Stimulated activated CD4-positive, alpha-beta T cell treated with anti-CD3 and anti-CD28 coated beads, TNF-alpha, amount 100 ng/mL, for 4 hours (primary cell): Measurements from ENCODE around the gene KCNN3.

Experiments used
- DNase-seq, 3 experiments: peaks; one replicate each; pipeline ENCODE4 v3.0.0-alpha.2; 2020; ENCODE audit warnings: low read depth in 3 of 3

Gene KCNN3

DNA sequence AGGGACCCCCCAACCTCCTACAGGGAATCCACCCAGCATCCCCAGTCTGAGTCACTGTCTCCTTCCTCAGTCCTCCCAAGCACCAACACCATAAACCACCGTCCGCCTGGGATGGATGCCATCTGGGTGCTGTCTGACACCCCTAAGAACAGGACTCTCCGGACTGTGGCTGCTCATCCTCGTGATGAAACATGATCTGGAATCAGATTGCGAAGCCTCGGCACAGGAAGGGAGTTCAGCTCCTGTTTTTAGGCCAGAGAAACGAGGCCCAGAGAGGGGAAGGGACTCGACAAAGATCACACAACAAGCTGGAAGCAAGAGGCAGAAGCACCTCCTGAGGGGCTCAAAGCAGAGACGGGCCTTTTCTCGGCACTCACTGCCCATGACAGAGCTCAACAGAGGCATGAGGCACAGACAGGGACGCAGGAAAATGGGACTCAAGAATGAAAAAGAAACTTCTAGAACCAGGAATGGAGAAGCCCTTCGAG, 8.4 kb downstream of the KCNN3 start:
- no peak for DNase-seq

DNA sequence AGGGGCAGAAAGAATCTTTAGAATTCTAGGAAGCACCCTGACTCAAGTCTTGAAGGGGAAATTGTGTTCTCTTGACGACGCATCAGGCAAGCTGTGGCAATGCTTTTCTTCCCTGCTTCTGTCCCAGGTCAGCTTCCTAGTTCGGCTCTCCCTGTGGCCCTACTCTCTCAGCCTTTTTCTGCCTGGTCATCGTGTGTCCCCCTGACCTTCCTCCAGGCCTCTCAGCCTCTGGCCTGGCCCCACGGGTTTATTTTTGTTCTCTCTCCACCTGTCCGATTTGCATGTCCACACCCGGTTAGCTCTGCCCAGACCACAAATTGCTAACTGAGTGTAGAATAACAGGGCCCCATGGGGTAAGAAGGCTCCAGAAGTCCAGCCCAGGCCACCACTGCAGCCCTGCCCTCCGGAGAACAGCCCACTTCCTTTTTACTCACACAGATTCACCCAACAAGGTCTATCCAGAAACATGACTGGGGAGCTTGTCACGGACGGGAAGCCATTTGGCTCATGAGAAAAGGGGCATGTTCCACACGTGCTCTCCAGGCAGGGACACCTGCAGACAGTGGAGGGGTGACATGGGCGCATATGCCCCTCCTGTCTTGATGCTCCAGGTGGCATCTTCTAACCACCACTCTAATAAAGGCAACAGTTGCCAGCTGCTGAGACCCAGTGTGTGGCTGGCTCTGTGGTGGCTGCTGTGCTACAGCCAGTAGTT, 9.8 kb downstream of the KCNN3 start:
- DNase-seq: no peak

DNA sequence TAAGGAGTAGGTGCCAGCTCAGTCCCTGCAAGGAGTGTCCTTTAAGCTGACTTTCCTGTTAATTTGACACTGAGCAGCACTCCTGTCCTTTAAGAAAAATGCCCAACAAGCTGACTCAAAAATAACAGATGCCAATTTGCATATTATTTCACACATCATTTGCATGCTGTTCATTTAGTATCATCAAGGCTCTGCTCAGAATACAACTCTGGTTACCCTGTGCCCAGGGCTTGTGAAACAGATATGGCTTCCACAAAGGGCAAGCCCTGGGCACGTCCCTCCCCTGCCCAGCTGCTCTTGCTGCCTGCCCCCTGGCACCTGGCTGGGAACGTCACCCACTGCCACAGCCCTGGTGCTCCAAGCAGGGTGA, 10.3 kb downstream of the KCNN3 start:
- no peak for DNase-seq

DNA sequence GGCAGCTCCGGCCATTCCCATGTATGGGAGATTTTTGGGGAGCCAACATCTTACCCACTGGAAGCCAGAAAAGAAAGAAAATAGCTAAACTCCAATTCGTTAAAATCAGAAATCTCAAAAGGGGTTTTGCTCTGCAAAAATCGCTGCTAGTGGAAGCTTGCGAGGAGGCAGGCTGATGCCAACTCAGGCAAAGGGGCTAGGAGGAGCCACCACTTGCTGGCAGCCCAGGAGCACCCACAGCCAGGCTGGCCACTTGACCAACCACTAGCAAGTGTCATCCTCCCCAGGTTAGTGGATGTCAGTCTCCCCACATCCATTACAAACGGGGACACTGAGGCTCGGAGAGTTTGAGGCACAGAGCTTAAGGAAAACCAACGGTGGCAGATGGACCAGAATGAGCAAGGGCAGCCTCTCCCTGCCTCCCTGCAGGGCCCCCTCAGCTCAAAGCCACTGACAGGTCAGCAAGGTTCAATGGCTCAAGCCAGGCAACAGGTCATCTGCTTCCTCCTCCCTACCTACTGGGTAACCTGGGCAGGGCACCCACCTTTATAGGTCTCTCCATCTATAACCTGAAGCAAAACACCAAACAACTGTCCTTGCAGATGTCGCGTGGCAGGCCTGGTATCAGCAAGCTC, 10.8 kb downstream of the KCNN3 start:
- DNase-seq: no peak

DNA sequence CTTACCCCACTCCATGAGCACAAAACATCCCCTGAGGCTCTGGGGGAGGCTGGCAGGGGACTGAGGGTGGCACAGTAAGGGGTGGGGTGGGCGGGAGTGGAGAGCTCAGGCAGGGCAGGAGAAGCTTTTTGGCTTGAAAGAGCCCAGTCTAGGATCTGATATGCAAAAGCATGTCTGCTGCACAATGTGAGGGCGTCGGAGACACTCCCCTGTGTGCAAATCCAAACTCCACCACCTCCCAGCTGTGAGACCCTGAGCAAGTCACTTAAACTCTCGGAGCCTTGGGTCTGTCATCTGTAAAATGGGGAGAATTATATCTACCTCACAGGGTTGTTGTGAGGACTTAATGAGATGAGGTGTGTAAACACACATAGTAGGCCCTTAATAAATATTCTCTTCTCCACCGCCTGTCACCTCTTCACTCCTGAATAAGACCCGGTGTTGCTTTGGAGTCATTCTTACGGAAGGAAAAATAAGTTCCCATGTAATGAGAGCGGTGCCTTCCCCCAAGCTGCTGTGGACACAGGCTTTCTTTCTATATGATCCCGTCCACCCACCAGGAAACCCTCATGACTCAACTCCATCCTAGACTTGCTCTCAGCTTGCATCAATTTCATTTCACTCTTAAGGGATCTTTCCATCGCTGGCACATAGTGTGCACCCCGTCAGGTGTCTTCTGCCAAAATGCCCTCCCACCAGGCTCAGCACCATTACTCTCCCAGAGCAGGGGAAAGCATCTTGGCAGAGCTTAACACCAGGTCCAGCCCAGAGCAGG, 12.5 kb downstream of the KCNN3 start:
- DNase-seq: no peak

DNA sequence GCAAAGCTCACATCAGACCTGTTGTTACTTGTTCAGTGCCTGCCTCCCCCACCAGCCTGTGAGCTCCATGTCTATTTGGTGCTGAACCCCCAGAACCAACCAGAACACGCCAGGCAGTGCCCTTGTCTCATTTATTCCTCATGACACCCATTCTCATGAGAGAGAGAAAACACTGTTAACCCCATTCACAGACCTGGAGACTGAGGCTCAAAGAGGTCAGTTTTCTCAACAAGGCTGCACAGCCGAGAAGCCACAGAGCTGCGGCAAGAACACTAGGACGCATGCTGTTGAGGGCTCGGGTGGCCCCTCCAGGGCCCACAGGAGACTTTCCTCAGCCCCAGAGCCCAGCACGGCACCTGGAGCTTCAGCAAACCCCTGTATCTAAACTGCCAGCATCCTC, 13.1 kb downstream of the KCNN3 start:
- no peak for DNase-seq

DNA sequence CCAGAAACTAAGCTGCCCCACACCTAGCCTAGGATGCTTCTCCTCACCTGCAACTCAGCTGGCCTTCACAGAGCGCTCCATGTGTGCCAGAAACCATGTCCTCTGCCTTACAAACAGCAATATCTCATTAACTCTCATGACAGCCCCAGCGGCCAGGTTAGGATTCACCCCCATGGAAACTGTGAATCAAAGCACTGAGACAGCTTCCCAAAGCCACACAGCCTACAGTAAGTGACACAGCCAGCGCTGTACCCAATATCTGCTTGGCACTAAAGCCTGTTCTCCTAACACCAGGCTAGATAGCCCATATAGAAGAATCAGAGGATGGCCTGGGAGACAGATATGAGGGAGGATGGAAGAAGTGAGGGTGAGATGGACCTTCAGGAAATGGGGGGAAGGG, 13.5 kb downstream of the KCNN3 start:
- no peak for DNase-seq

DNA sequence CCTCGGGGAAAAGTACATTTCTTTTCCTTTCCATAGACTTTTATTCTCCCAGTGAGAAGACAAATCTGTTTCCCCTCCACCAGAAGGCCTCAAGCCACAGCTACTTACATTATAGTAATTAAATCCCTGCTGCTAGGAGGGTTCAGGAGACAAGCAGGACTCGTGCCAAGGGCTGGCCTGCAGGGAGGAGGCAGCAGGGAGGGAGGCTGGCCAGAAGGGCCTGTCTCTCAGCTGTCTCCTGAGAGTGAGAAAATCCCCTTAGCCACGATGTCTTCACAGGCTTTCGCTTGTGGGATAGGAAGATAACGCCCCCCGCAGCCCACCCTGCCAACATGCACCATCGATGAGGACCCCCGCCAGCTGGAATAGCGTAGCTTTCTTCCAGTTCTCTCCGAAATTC, 14.0 kb downstream of the KCNN3 start:
- DNase-seq: no peak

DNA sequence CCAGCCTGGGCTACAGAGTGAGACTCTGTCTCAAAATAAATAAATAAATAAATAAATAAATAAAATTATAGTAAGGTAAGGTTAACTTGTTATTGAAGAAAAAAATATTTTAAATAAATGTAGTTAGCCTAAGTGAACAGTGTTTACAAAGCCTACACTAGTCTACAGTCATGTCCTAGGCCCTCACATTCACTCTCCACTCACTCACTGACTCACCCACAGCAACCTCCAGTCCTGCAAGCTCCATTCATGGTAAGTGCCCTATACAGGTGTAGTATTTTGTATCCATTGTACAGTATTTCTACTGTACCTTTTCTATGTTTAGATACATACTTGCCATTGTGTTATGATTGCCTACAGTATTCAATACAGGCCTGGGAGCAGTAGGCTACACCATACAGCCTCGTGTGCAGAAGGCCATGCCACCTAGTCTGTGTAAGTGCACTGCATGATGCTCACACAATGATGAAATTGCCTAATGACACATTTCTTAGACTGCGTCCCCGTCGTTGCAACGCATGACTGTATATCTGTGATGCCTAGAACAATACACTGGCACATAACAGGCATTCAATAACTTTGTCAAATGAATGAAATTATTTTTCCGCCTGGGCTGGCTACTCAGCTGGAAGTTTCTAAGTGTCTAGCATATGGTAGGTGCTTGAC, 14.8 kb downstream of the KCNN3 start:
- no peak for DNase-seq

DNA sequence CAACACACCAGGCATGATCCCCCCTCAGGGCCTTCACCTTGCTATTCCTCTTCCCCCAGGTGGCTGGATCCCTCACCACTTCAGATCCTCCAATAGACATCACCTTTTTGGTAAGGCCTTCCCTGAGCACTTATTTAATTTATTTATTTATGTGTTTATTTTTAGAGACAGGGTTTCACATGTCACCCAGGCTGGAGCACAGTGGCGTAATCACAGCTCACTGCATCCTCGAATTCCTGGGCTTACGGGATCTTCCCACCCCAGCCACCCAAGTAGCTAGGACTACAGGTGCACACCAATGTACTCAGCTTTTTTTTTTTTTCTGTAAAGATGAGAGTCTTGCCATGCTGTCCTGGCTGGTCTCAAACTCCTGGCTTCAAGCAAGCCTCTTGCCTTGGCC, 17.2 kb downstream of the KCNN3 start:
- no peak for DNase-seq

DNA sequence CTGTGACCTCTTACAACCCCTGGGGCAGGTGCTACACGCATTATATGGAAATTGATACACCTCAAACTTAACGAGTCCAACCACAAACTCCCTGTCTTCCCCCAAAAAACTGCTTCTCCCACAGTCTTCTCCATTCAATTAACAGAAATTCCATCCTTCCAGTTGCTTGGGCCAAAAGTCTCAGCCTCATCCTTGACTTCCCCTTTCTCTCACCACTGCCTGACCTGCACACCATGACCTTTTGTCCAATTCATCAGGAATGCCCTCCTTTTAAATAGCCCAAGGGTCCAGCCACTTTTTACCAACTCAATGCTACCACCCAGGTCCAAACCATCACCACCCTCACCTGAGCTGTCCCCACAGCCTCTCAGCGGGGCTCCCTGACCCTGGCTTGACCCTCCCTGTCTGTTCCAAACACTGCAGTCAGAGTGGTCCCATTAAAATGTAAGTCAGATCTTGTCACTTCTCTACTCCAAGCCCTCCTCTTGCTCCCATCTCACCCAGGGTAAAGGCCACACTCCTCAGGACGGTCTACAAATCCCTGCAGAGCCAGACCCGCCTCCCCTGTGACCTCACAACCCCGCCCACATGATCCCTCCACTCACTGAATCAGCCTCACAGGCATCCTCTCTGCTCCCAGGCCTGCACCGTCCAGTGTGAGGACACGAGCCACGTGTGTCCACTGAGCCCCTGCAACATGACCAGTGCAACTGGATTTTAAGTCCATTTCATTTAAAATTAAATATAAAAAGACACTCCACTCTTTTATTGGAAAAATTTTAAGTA, 18.5 kb downstream of the KCNN3 start:
- no peak for DNase-seq

DNA sequence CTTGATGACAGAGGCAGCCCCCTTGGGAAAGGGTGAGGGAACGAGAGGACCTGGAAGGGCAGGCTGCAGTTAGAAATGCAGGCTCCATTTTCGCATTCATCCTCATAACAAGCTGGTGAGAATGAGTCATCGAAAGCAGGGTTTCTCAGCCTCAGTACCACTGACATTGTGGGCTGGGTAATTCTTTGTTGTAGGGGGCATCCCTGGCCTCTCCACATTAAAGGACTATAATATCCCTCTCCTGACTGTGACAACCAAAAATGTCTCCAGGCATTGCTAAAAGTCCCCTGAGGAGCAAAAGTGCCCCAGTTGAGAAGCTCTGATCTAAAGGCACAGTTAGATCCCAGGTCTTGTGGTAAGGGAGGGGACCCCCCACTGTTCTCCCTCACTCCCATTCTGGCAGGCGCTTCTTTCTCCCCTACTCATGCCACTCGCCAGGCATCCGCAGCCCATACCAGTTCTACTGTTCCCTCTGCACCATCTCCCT, 20.4 kb downstream of the KCNN3 start:
- DNase-seq: no peak

DNA sequence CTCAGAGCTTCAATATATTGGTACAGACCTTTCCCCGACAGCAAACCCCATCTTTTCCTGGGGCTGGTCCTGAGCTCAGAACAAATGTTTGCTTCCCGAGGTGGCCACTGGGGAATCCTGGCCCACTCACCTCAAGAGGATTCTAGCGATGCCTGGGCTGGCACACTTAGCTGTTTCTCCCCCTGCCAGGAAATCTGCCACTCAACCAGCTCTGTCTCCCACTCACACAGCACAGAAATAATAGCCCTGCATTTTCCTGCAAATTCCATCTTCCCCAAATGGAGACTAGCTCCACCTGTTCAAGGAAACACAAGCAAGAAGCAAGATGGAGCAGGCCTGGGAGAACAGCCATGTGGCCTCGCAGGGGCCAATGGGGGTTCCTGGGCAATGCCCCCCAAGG, 21.1 kb downstream of the KCNN3 start:
- no peak for DNase-seq

DNA sequence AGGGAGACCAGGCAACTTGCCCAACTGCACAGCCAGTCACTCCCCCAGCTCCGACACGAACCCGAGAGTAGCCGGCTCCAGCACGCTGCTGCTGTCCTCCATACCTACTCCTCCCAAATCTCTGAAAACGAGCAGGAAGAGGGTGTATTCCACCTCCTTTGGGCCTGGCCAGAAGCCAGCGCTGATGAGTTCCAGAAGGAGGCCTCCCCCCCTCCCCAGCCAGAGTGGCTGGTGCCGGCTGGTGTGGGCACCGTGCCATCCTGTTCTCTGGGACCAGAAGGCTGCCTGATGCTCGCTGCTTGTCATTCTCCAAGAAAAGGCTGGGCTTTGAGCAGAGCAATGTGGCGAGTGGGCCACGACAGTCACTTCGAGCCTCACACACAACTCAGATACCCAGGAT, 22.2 kb downstream of the KCNN3 start:
- DNase-seq: no peak

DNA sequence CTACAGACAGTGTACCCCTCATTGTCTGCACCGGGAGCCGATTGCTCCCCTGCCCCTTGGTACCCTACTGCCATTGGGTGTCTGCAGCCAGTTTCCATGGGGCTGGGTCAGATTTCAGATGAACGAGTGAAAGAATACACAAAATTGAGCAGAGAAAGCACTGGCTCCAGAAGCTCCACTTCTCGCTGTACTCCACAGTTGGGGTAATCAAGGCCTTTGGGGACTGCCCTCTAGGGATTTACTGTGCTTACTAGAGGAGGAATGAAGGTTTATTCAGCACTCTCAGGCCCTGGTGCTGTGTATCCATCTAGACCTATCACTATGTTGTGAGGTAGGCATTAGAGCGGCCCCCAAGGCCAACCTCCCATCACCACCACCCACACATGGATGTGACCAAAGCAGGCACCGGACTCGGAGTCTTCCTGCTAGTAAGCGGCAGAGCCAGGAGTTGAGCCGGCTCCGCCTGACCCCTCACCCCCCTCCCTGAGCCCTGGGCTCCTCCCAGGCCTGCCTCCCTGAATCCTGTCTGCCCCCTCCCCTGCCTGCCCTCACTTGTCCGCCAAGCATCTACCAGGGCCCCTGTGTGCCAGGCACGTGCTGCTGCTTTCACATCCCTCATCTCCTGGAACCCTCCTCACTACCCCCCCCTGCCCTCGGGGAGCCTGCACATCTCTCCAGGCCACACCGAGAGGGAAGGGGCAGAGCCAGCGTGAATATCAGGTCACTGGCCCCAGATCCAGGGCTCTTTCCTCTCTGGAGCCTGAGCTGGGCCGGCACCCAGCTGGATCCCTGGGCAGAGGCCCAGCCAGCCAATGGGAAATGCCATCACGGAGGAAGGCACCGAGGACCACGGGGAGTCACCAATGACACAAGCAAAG, 23.3 kb downstream of the KCNN3 start:
- DNase-seq: no peak

DNA sequence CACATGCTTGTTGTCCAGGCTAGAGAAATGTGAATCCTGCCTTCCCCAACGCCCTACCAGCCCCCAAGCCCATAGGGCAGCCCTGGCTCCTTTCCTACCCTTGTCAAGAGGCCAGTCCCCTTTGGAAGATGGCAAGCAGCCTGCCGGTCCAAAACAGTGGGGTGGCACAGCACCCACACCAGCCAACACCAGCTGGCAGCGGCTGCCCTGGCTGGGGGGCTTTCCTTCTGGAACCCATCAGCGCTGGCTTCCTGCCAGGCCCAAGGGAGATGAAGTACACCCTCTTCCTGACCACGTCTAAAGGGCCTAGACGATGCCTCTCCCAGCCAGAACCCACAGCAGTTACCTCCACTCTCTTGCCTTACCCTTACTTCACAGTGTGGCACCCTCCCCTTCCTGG, 24.2 kb downstream of the KCNN3 start:
- DNase-seq: no peak

DNA sequence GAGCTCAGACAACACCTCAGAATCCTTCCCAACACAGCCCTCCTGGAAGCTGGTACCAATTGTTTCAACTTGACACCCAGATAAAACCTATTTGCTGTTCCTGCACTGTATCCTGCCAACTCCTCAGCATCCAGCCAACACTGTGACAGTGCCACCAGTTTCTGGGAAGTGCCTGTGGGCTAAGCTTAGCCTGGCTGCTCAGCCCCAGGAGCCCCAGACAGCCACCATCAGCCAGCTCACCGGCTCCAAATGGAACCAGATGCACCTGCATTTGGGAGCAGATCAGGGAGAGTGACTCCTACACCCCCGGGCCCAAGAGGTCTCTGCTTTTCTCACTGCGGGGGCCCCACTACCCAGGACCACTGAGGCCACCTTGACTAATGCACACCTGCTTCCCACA, 24.9 kb downstream of the KCNN3 start:
- no peak for DNase-seq

DNA sequence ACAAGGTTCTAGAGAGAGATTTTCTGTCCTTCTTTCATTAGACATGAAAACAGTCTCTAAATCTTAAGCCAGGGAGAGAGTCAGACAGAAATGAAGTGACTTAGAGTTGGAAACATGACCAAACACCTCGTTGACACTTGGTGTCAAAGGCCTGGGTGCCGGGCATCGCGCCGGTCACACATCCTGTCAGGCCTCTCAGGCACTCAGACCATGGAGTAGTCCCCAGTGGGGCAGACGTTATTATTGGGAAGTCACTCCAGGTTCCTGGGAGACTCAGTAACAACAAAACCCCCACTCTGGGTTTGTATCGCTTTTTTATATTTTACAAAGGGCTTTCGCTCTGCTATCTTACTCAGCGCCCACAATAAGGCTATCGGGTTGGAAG, 25.8 kb downstream of the KCNN3 start:
- DNase-seq: no peak

DNA sequence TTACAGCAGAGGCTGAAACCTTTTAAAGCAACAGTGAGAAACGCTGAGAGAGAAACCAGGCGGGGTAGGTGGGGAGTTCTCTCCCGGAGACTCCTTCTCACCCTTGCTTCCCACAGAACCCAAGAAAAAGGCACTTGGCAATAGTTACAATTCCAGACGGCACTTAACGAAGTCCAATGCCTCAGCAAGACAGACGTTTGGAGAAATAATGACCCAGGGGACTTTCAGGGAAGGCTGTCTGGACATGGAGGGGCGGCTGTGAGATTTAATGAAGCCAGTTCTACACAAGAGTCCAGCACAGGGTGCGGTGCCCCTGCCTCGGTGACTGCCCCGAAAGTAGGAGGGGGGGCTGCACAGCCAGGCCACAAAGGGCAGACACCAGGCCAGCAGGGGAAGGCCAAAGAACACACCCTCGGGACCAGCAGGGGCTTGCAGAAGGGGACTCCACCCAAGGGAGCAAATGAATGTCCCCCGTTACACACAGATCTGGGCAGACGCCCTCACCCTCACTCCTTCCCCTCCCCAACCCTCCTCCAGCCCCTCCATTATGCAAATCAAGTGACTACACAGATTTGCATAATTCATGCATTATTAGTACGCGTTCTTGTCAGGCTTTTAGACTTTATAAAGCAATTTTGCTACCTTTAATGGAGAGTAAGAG, 26.3 kb downstream of the KCNN3 start:
- DNase-seq: no peak

DNA sequence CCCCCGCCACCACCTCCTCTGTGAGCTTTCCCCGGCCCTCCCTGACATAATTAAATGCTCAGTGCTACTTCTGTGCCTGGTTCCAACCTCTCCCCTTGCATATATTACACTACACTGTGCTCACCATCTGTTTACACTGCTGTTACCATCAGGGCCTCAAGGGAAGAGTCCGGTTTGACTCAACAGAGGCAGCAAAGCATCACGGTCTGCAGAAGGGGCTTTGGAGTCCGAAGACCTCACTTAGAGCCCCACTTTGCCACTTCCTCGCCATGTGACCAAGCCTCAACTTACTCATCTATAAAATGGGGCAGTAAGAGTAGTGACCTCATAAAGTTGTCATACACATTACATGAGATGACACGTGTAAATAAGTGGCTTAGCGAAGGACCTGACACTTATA, 27.4 kb downstream of the KCNN3 start:
- no peak for DNase-seq
